GM19043 (cell line): ENCODE results near the gene RNF26.

Source experiments
- ATAC-seq: cut with Tn5 transposase; IDR thresholded peaks from one replicate; pipeline ENCODE4 v1.9.1; 2021; ENCODE audit warnings: low read depth; ENCODE audit not compliant: unreplicated experiment

RNF26 gene

GRCh38 chr11:119368121-119369034 lies 34.1 kb downstream of the RNF26 start:
- ATAC-seq, result no peak

- no peak for ATAC-seq
Observed at GRCh38 chr11:119369132-119369925, 35.0 kb downstream of the RNF26 start.

GRCh38 chr11:119370486-119371046 lies 36.2 kb downstream of the RNF26 start:
- ATAC-seq, result no peak

GRCh38 chr11:119371067-119371601 lies 36.8 kb downstream of the RNF26 start:
- ATAC-seq, result no peak

GRCh38 chr11:119371778-119372182 lies 37.5 kb downstream of the RNF26 start:
- no peak for ATAC-seq

- no peak for ATAC-seq
Observed at GRCh38 chr11:119372260-119373058, 38.1 kb downstream of the RNF26 start.

GRCh38 chr11:119373059-119373920 lies 39.0 kb downstream of the RNF26 start:
- no peak for ATAC-seq

GRCh38 chr11:119373921-119374631 lies 39.7 kb downstream of the RNF26 start:
- no peak for ATAC-seq

GRCh38 chr11:119374632-119375336 lies 40.5 kb downstream of the RNF26 start:
- ATAC-seq, result no peak

- ATAC-seq, result no peak
Observed at GRCh38 chr11:119375337-119376196, 41.2 kb downstream of the RNF26 start.

- ATAC-seq, result no peak
Observed at GRCh38 chr11:119376197-119376847, 42.0 kb downstream of the RNF26 start.

- no peak for ATAC-seq
Observed at GRCh38 chr11:119377112-119377901, 43.0 kb downstream of the RNF26 start.

GRCh38 chr11:119377961-119378667 lies 43.8 kb downstream of the RNF26 start:
- ATAC-seq, result no peak

- no peak for ATAC-seq
Observed at GRCh38 chr11:119378851-119379465, 44.6 kb downstream of the RNF26 start.
